Activated naive CD4-positive, alpha-beta T cell treated with anti-CD3 and anti-CD28 coated beads, Interleukin-2, amount 10 ng/mL, durations not matched to agents 7 days and 5 days (primary cell): Measurements from ENCODE around the gene FITM1.

Experiments used
- CTCF ChIA-PET: fragments of 350-600 bp; sonication (Branson Sonifier 250); formaldehyde crosslinking; loops from one replicate; lab custom pipeline; 2021; ENCODE audit warnings: antibody characterized with exemption; lab: Charles Lee
- DNase-seq: peaks from one replicate; pipeline ENCODE4 v3.0.0-alpha.2; 2020
- H3K27ac Mint-ChIP-seq: one replicate; pipeline ENCODE4 v1.8.0; 2021; ENCODE audit warnings: mild to moderate bottlenecking, moderate library complexity, mixed read lengths
- H3K27me3 Mint-ChIP-seq: one replicate; pipeline ENCODE4 v1.8.0; 2021; ENCODE audit warnings: mild to moderate bottlenecking, mixed read lengths
- H3K36me3 Mint-ChIP-seq: one replicate; pipeline ENCODE4 v1.8.0; 2021; ENCODE audit warnings: mixed read lengths
- H3K4me1 Mint-ChIP-seq: one replicate; pipeline ENCODE4 v1.8.0; 2021; ENCODE audit warnings: mixed read lengths
- H3K4me3 Mint-ChIP-seq: one replicate; pipeline ENCODE4 v1.8.0; 2021; ENCODE audit warnings: mild to moderate bottlenecking, moderate library complexity, mixed read lengths
- H3K9me3 Mint-ChIP-seq: one replicate; pipeline ENCODE4 v1.8.0; 2021; ENCODE audit warnings: mixed read lengths

Gene FITM1

DNA sequence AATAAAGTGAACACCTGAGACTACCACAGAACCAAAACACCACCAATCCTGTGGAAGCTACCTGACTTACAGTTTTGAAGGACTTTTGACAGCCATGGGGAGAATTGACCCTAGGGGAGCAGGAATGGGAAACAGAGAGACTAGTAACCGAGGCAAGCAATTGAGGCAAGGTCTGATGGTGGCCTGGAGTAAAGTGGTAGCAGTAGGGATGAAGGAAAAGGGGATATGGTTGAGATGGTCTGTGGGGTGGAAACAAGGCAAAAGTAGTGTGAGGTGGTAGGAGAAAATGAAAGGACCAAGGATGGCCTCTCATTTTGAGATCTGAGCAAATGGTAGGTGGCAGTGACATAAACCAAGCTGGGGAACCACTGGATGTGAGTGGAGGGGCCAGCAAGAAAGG lies 26.4 kb downstream of the FITM1 start:
- no peak for DNase-seq
- CTCF ChIA-PET = interaction anchor here (0.7 kb wide), 1 partner anchor 9 kb away, joined by 3 read pairs; the partner anchor contains the start of gene RNF31
- Mint-ChIP-seq H3K27ac (peak overlapping the region; percentile 61), H3K36me3 (peaks cover 67% of the 10 kb centered on the region), H3K27me3 (peaks cover 6% of the 10 kb centered on the region), H3K4me1 (peaks cover 37% of the 10 kb centered on the region), H3K4me3 (no peak overlapping the region), H3K9me3 (no peaks in the 10 kb centered on the region)

DNA sequence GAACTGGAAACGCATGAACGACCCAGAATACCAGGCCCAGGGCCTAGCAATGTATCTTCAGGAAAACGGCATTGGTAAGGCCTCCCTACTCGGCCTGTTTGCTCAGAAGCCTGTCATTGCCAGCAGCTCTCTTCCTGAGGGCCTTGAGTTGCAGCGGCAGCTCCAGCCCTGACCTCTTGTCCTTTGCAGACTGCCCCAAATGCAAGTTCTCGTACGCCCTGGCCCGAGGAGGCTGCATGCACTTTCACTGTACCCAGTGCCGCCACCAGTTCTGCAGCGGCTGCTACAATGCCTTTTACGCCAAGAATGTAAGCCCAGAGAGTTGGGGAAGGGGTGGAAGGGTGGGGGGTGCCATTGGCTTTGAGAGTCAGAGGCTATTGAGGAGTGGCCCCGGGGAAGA lies 26.9 kb downstream of the FITM1 start:
- H3K9me3 Mint-ChIP-seq = no peaks in the 10 kb centered on the region
- peaks cover 68% of the 10 kb centered on the region for H3K36me3 Mint-ChIP-seq
- no peak for DNase-seq
- H3K27ac Mint-ChIP-seq = peak overlapping the region; percentile 61
- H3K4me1 Mint-ChIP-seq = peaks cover 39% of the 10 kb centered on the region
- CTCF ChIA-PET = interaction anchor here (0.7 to 1.4 kb wide), 2 partner anchors 10 to 99 kb away, joined by 3 read pairs; partner anchors contain the start of gene RNF31
- no peak overlapping the region for H3K4me3 Mint-ChIP-seq
- H3K27me3 Mint-ChIP-seq = peaks cover 6% of the 10 kb centered on the region

DNA sequence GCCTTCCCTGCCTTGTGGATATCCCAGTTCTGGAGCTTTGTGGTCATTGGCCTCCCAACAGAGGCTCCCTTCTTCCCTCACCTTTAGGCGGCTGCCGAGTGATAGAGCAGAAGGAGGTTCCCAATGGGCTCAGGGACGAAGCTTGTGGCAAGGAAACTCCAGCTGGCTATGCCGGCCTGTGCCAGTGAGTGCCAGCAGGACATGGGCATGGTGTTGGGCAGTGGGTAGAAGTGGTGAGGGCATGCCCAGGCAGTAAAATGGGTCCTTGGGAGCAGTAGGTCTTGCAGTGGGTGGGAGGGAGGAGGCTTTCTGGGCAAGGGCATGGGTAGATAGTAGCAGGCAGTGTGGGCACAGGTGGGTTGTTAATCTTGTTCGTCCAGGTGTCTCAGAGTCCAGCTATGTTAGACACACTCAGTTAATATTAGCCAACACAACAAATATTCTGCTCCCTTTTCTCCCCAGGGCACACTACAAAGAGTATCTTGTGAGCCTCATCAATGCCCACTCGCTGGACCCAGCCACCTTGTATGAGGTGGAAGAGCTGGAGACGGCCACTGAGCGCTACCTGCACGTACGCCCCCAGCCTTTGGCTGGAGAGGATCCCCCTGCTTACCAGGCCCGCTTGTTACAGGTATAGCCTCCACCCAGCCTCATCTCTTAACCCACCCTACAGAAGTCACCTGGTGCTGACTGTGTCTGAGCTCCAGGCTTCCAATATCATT lies 29.5 kb downstream of the FITM1 start:
- Mint-ChIP-seq H3K27ac (peak overlapping the region; percentile 99), H3K4me3 (no peak overlapping the region), H3K4me1 (peaks cover 56% of the 10 kb centered on the region), H3K27me3 (peaks cover 6% of the 10 kb centered on the region), H3K36me3 (peaks cover 81% of the 10 kb centered on the region), H3K9me3 (no peaks in the 10 kb centered on the region)
- CTCF ChIA-PET = interaction anchor here (1.0 to 3.2 kb wide), 14 partner anchors 11 to 137 kb away, joined by 3 to 67 read pairs (median 8); partner anchors contain the start of genes DCAF11, EMC9, NRL and PSME1
- no peak for DNase-seq

DNA sequence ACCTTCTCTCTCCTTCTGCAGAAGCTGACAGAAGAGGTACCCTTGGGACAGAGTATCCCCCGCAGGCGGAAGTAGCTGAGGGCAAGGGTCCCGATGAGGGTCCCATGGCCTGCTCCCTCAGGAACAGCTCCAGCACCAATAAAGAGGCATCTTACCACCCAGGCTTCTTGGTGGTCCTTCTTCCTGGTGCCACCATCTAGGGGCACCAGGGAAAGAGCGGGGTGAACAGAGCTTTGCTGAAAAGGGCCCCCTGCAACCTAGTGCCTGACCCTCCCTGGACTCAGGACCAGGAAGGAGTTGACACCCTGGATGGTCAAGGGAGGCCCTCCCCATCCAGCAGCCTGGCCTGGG lies 30.0 kb downstream of the FITM1 start:
- Mint-ChIP-seq H3K27me3 (peaks cover 6% of the 10 kb centered on the region), H3K4me1 (peaks cover 61% of the 10 kb centered on the region), H3K36me3 (peaks cover 81% of the 10 kb centered on the region), H3K27ac (peak overlapping the region; percentile 99), H3K4me3 (no peak overlapping the region), H3K9me3 (no peaks in the 10 kb centered on the region)
- DNase-seq = no peak
- CTCF ChIA-PET = interaction anchor here (1.0 to 3.2 kb wide), 20 partner anchors 11 to 137 kb away, joined by 3 to 67 read pairs (median 6); partner anchors contain the start of genes DCAF11, EMC9, NRL and PSME1

DNA sequence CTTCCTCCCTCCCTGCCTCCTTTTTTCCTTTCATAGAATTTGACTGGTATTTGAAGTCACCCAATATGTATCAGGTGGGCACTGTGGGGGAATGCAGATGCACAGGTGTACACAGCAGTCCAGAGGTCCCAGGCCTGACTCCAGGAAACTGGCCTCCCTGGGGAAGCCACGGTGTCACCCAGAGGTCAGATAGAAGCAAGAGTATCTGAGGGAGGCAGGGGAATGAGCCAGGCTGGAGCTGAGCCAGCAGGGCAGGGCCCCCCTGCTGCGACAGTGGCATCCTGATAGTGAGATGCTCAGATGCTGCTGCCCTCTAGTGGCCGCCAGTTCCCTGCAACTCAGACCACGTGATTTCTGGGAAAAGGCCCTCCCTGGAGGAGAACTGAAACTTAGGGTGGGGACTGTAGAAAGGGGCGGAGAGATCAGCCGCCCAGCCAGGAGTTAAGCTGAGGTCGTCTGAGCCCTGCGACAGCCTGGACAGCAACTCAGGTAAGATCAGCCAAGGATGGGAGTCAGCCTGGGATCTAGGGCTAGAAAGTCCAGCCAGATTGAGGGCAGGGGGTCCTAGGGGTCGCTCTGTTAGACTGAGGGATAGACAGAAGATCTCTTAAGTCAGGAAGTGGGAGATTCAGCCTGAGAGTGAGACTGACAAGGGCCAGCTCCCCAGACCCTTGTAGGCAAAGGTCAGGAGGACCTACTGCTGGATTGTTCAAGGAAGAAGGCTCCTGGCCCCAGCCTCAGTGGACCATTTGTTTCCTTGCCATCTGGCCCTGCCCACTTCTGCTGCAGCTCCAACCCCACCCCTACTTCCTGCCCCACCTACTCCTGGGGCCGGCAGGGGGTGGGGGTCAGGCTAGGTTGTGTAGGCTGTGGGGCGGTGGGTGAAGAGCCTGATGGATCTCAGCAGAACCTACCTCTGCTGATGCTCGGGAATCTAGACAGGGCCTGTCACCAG lies 30.7 kb downstream of the FITM1 start, which contains the start of gene IRF9:
Gene IRF9 (plus strand): TSS at position 416 of the 955 bp plus-strand sequence. CDS start 880 bp downstream, outside the sequence.
- Mint-ChIP-seq H3K4me1 (peaks cover 63% of the 10 kb centered on the region), H3K27ac (peak within 1 kb of the TSS; percentile 99), H3K36me3 (peaks cover 80% of the 10 kb centered on the region), H3K9me3 (no peaks in the 10 kb centered on the region), H3K27me3 (peaks cover 6% of the 10 kb centered on the region), H3K4me3 (peak within 1 kb of the TSS; percentile 97)
- CTCF ChIA-PET = interaction anchor here (0.6 to 3.2 kb wide), 27 partner anchors 9 to 136 kb away, joined by 3 to 67 read pairs (median 6); partner anchors contain the start of genes CARMIL3, DCAF11, EMC9 and IPO4
- peak; percentile 98 for DNase-seq

DNA sequence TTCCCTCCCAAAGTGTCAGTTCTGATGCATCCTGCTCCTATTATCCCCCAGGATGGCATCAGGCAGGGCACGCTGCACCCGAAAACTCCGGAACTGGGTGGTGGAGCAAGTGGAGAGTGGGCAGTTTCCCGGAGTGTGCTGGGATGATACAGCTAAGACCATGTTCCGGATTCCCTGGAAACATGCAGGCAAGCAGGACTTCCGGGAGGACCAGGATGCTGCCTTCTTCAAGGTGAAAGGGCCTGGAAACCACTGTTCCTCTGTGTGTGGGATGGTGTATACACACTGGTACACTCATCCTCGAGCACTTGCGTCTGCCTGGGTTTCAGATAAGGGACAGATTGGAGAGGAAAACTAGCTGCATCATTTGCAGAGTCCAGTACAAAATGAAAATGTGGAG lies 31.6 kb downstream of the FITM1 start:
- H3K9me3 Mint-ChIP-seq = no peaks in the 10 kb centered on the region
- H3K4me1 Mint-ChIP-seq = peaks cover 67% of the 10 kb centered on the region
- CTCF ChIA-PET = interaction anchor here (0.9 to 3.2 kb wide), 14 partner anchors 9 to 135 kb away, joined by 3 to 67 read pairs (median 6); partner anchors contain the start of genes DCAF11, EMC9, NRL and PSME1
- H3K27me3 Mint-ChIP-seq = peaks cover 6% of the 10 kb centered on the region
- H3K36me3 Mint-ChIP-seq = peaks cover 84% of the 10 kb centered on the region
- peak overlapping the region; percentile 97 for H3K4me3 Mint-ChIP-seq
- H3K27ac Mint-ChIP-seq = peak overlapping the region; percentile 99
- DNase-seq = no peak

DNA sequence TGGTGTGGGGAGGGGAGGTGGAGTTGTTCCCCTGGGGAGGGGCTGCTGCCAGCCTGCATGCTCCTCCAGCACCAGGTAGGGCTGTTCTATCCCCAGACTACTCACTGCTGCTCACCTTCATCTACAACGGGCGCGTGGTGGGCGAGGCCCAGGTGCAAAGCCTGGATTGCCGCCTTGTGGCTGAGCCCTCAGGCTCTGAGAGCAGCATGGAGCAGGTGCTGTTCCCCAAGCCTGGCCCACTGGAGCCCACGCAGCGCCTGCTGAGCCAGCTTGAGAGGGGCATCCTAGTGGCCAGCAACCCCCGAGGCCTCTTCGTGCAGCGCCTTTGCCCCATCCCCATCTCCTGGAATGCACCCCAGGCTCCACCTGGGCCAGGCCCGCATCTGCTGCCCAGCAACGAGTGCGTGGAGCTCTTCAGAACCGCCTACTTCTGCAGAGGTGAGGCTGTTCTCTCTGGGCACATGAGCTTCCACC lies 34.1 kb downstream of the FITM1 start:
- peaks cover 76% of the 10 kb centered on the region for H3K4me1 Mint-ChIP-seq
- peaks cover 6% of the 10 kb centered on the region for H3K27me3 Mint-ChIP-seq
- no peaks in the 10 kb centered on the region for H3K9me3 Mint-ChIP-seq
- no peak for DNase-seq
- H3K27ac Mint-ChIP-seq = peak overlapping the region; percentile 70
- peaks cover 81% of the 10 kb centered on the region for H3K36me3 Mint-ChIP-seq
- peak overlapping the region; percentile 29 for H3K4me3 Mint-ChIP-seq
- CTCF ChIA-PET = interaction anchor here (0.8 to 1.3 kb wide), 3 partner anchors 13 to 133 kb away, joined by 3 to 4 read pairs (median 3); no protein-coding TSS in a partner anchor

DNA sequence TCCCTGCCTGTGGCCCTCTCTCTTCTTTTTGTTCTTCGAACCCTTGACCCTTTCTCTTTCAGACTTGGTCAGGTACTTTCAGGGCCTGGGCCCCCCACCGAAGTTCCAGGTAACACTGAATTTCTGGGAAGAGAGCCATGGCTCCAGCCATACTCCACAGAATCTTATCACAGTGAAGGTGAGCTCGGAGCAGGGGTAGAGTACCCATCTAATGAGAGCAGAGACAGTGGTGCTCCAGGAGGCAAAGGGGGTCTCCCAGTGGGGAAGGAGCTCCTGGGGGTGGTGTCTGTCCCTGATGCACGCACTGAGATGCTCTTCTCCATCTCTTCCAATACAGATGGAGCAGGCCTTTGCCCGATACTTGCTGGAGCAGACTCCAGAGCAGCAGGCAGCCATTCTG lies 35.3 kb downstream of the FITM1 start:
- CTCF ChIA-PET = interaction anchor here (1.3 kb wide), 1 partner anchor 15 kb away, joined by 3 read pairs; no protein-coding TSS in a partner anchor
- no peak for DNase-seq
- Mint-ChIP-seq H3K36me3 (peaks cover 79% of the 10 kb centered on the region), H3K4me1 (peaks cover 72% of the 10 kb centered on the region), H3K4me3 (no peak overlapping the region), H3K9me3 (no peaks in the 10 kb centered on the region), H3K27ac (no peak overlapping the region), H3K27me3 (peaks cover 5% of the 10 kb centered on the region)

DNA sequence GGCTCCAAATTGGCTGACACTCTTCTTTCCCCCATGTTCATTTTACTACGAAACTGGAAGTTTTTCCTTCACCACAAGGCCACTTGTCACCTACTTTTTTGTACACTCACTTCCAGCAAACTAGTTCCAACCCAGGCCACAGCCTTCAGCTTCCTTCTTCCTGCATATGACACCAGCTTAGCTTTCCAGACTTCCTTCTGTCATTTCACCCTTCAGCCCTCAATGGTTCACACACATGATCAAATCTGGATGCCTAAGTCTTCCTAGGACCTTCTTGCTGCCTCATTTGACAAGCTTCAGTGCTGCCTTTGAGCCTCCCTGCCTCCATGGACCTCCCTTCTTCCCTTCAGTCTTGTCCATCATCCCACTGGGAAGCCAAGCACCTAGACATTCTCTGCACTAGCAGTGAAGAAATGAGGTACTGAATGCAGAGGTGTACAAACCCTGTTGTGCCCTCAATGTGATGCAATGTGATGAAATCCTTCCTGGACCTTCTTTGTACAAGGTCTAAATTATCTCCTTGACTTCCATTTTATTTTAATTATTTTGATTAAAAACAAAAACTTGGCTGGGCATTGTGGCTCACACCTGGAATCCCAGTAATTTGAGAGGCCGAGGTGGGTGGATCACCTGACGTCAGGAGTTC lies 37.1 kb downstream of the FITM1 start:
- no peaks in the 10 kb centered on the region for H3K9me3 Mint-ChIP-seq
- DNase-seq = no peak
- H3K36me3 Mint-ChIP-seq = peaks cover 72% of the 10 kb centered on the region
- CTCF ChIA-PET = no interaction called here
- no peak overlapping the region for H3K4me3 Mint-ChIP-seq
- H3K4me1 Mint-ChIP-seq = peaks cover 74% of the 10 kb centered on the region
- H3K27ac Mint-ChIP-seq = peak overlapping the region; percentile 47
- no peaks in the 10 kb centered on the region for H3K27me3 Mint-ChIP-seq

DNA sequence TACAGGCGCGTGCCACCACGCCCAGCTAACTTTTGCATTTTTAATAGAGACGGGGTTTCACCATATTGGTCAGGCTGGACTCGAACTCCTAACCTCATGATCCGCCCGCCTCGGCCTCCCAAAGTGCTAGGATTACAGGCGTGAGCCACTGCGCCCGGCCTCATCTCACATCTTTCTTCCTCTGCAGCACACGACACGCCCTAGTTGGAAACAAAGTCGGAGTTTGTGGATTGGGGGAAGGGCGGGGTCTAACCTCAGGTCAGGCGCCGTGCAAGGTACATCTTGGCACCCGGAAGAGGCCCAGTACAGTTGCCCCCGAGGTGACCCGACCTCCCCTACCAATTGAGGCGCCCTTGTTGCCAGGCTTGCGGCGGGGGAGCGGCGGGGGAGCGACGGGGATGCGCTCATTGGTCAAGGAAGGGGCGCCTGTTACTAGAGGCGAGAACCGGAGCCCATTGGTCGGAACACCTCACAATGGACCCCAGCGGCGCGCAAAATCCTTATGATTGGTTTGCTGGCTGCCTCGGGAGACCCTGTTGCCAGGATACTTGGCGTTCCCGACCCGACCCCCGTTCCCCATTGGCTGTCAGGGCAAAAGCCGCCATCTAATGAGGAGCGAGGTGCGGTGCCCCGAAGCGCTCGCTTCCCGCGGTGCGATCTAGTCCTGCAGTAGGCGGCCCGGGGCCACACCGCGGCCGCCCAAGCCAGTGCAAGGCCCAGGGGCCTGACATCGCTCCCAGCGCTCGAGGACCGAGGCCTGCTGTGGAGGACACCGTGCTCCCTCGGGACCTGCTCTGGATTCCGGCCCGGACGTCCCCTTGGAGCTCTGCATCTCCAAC lies 41.2 kb downstream of the FITM1 start, which contains the start of gene REC8:
Gene REC8 (plus strand): TSS at position 659 of the 839 bp plus-strand sequence. CDS start 473 bp downstream, outside the sequence.
- Mint-ChIP-seq H3K9me3 (no peaks in the 10 kb centered on the region), H3K4me1 (peaks cover 49% of the 10 kb centered on the region), H3K27ac (peak within 1 kb of the TSS; percentile 85), H3K27me3 (no peaks in the 10 kb centered on the region), H3K4me3 (peak within 1 kb of the TSS; percentile 71), H3K36me3 (peaks cover 52% of the 10 kb centered on the region)
- DNase-seq = peak; percentile 81
- CTCF ChIA-PET = interaction anchor here (0.7 kb wide), 2 partner anchors 10 to 1041 kb away, joined by 3 read pairs; partner anchors contain the start of gene IRF9

DNA sequence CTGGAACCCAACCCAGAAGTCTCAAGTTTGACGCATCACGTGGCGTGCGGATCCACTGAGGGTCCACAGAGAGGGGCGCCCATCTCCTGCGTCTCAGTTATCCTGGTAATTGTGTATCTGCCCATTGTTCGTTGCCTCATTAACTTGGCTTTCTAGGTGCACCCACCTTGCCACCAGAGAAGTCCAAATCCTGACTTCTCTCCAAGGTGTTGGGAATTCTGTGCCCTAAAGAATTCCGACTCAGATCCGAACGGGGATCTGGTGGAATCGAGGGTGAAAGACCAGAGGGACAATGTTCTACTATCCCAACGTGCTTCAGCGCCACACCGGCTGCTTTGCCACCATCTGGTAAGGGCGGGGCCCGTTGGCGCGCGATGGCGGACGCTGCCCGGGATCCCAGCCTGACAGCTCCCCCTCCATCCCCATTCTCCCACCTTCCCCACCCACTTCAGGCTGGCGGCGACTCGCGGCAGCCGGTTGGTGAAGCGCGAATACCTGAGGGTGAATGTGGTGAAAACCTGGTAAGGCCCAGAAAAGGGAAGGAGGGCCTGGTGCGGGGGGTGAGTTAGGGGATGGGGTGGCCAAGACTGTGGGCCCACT lies 41.9 kb downstream of the FITM1 start:
- H3K4me1 Mint-ChIP-seq = peaks cover 43% of the 10 kb centered on the region
- peak overlapping the region; percentile 45 for H3K27ac Mint-ChIP-seq
- no peaks in the 10 kb centered on the region for H3K9me3 Mint-ChIP-seq
- peaks cover 53% of the 10 kb centered on the region for H3K36me3 Mint-ChIP-seq
- no peak for DNase-seq
- peak overlapping the region; percentile 71 for H3K4me3 Mint-ChIP-seq
- no peaks in the 10 kb centered on the region for H3K27me3 Mint-ChIP-seq
- CTCF ChIA-PET = no interaction called here

DNA sequence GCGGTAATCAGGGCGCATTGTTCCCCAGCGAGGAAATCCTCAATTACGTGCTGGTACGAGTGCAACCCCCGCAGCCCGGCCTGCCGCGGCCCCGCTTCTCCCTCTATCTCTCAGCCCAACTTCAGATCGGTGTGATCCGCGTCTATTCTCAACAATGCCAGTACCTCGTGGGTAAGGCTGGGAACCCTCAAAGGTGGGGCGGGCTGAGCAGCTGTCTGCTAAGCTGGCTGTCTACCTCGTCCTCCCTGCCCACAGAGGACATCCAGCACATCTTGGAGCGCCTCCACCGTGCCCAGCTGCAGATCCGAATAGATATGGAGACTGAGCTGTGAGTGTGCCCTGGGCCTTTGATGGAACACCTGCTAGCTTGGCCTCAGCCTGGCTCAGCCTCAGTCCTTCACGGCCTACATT lies 42.4 kb downstream of the FITM1 start:
- Mint-ChIP-seq H3K27ac (peak overlapping the region; percentile 68), H3K9me3 (no peaks in the 10 kb centered on the region), H3K4me3 (no peak overlapping the region), H3K4me1 (peaks cover 39% of the 10 kb centered on the region), H3K36me3 (peaks cover 52% of the 10 kb centered on the region), H3K27me3 (no peaks in the 10 kb centered on the region)
- DNase-seq = no peak
- CTCF ChIA-PET = no interaction called here
